Measurements from ENCODE around the gene RNF126.

The RNF126 gene

DNA sequence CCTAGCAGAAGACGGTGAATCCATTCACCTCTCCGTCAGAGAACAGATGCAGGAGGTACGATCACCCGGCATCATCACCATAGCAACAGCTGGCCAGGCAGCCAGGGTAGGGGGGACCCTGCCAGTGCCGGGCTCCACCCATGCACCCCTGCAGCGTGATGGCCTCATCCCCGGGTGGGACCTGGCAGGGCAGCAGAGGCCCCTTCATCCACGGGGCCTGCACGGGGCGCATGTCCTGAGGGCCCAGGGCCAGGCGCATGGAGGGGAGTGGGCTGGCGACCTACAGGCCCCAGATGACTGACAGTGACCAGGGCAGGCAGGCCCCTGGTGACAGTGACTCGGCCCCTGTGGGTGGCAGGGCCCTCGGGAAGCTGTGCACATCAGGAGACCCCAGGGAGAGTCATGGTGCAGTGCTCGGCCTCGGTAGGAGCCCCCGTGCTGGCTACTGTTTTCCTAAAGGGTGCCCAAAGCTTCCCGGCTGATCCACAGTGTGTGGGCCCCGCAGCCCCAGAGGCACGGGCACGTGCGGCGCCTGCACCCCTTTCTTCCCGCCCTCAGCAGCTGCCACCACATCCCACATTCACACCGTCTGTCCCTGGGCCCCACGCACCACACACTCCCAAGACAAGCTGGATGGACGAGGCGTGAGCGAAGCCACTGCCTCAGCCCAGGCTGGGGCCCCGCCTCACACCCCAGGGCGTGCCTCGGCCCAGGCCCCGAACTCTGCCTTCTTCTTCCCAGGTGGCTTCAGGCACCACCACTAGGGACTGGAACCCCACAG is 4.8 kb downstream of the RNF126 start:
- Histone ChIP-seq H3K4me1 (ENCODE audit: insufficient read depth, low read length) (peaks cover 25% of the 10 kb centered on the region), H3K9ac (ENCODE audit: low read length) (no peak overlapping the region), H3K27ac (ENCODE audit: low read depth, low read length) (no peak overlapping the region), H3K9me3 (ENCODE audit: low read length) (no peaks in the 10 kb centered on the region), H3K36me3 (ENCODE audit: insufficient read depth, low read length) (peaks cover 7% of the 10 kb centered on the region), H3K4me3 (ENCODE audit: low read depth in 1 of 2, low read length in 2 of 2) (no peak overlapping the region), H3K27me3 (ENCODE audit: control insufficient read depth in 1 of 2, insufficient read depth in 2 of 2, low read length in 2 of 2) (no peaks in the 10 kb centered on the region)

DNA sequence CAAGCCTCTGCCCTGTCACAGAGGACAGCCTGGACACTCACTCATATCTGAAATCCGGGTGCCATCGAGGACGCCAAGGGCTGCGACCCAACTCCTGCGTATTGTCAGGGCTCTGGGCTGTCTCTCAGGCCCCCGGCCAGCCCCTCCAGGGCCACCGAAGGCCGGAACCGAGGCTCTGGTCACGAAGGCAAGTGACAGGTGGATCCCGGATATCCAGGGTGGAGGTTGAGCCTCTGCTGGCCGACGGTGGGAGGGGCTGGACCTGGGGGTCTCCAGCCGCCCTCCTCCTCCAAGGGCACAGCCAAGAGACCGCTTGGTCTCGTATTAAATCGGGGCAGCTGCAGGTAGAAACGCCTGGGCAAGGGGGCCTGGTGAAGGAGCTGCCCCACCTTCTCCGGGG is 5.4 kb downstream of the RNF126 start:
- Histone ChIP-seq H3K27ac (ENCODE audit: low read depth, low read length) (no peak overlapping the region), H3K9me3 (ENCODE audit: low read length) (no peaks in the 10 kb centered on the region), H3K36me3 (ENCODE audit: insufficient read depth, low read length) (peaks cover 12% of the 10 kb centered on the region), H3K27me3 (ENCODE audit: control insufficient read depth in 1 of 2, insufficient read depth in 2 of 2, low read length in 2 of 2) (no peaks in the 10 kb centered on the region), H3K4me3 (ENCODE audit: low read depth in 1 of 2, low read length in 2 of 2) (no peak overlapping the region), H3K9ac (ENCODE audit: low read length) (no peak overlapping the region), H3K4me1 (ENCODE audit: insufficient read depth, low read length) (peaks cover 25% of the 10 kb centered on the region)

DNA sequence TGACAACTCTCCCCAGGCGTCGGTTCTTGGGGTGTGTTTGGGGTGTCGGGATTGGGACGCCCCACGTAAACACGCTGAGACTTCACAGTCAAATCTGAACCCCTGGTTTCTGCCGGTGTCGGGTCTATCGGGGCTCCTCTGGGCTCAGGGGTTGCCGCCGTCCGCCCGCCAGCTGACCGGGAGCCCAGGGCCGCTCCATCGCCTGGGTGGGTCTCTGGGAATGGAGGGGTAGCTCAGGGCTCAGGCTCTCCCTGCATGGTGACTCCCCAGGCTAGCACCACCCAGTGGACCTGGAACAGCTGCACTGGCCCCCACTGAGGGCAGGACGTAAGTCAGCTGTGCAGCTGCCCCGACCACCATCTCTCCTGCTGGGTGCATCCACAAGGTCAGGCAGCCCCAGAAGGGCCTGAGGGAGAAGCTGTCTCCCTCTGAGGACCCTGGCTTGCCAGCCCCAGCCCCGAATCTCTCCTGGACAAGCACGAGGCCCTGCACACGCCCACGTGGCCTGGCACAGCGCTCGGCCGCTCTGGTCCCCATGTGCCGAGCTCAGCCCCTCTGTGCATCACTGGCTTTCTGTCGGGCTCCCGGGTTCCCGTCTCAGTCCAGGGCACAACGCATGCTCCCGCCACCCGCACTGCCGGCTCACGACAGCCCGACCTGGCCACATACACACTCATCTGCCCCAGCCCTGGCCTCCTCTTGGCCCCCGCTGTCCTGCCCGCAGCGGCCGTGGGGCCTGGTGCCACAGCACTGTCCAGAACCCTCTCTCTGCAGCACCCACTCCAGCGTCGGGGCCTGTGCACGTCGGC is 6.1 kb downstream of the RNF126 start:
- H3K27me3 ChIP-seq (ENCODE audit: control insufficient read depth in 1 of 2, insufficient read depth in 2 of 2, low read length in 2 of 2) = no peaks in the 10 kb centered on the region
- H3K9ac ChIP-seq (ENCODE audit: low read length) = no peak overlapping the region
- peaks cover 17% of the 10 kb centered on the region for H3K36me3 ChIP-seq (ENCODE audit: insufficient read depth, low read length)
- no peaks in the 10 kb centered on the region for H3K9me3 ChIP-seq (ENCODE audit: low read length)
- peaks cover 24% of the 10 kb centered on the region for H3K4me1 ChIP-seq (ENCODE audit: insufficient read depth, low read length)
- H3K4me3 ChIP-seq (ENCODE audit: low read depth in 1 of 2, low read length in 2 of 2) = no peak overlapping the region
- no peak overlapping the region for H3K27ac ChIP-seq (ENCODE audit: low read depth, low read length)

DNA sequence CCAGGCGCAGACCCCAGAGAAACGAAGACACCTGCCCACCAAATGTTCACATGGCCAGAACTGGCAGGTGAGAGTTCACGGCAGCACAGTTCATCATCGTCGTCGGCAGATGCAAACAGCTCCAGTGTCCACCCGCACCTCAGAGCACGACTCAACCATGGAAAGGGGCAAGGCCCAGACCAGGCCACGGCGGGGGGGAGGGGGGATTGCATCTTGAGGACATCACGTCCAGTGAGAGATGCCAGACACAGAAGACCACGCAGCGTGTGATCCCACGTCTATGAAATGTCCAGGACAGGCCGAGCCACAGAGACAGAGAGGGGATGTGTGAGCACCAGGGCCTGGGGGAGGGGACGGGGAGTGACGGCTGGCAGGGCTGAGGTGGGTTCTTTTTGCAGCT is 7.3 kb downstream of the RNF126 start:
- Histone ChIP-seq H3K27ac (ENCODE audit: low read depth, low read length) (no peak overlapping the region), H3K4me3 (ENCODE audit: low read depth in 1 of 2, low read length in 2 of 2) (no peak overlapping the region), H3K9ac (ENCODE audit: low read length) (no peak overlapping the region), H3K36me3 (ENCODE audit: insufficient read depth, low read length) (peaks cover 17% of the 10 kb centered on the region), H3K27me3 (ENCODE audit: control insufficient read depth in 1 of 2, insufficient read depth in 2 of 2, low read length in 2 of 2) (no peaks in the 10 kb centered on the region), H3K4me1 (ENCODE audit: insufficient read depth, low read length) (peaks cover 11% of the 10 kb centered on the region), H3K9me3 (ENCODE audit: low read length) (no peaks in the 10 kb centered on the region)

DNA sequence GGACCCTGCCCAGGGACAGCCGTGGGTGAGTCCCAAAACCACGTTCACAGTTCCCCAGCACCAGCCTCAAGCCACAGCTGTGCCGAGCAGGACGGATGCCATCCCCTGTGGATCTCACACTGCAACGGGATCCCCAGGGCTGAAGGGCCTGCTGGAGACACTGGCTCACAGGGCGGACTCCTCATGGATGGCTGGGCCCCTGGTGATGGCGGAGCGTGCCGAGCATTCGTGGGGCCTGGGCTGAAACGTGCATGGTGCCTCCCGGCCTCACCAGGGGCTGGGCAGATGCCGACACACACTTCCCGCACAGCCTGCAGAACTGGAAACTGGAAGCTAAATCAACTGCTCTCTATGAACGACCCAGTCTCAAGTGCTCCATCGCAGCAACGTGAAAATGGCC is 9.6 kb downstream of the RNF126 start:
- Histone ChIP-seq H3K4me3 (ENCODE audit: low read depth in 1 of 2, low read length in 2 of 2) (no peak overlapping the region), H3K4me1 (ENCODE audit: insufficient read depth, low read length) (no peaks in the 10 kb centered on the region), H3K27ac (ENCODE audit: low read depth, low read length) (no peak overlapping the region), H3K36me3 (ENCODE audit: insufficient read depth, low read length) (peaks cover 17% of the 10 kb centered on the region), H3K27me3 (ENCODE audit: control insufficient read depth in 1 of 2, insufficient read depth in 2 of 2, low read length in 2 of 2) (no peaks in the 10 kb centered on the region), H3K9me3 (ENCODE audit: low read length) (no peaks in the 10 kb centered on the region), H3K9ac (ENCODE audit: low read length) (no peak overlapping the region)

DNA sequence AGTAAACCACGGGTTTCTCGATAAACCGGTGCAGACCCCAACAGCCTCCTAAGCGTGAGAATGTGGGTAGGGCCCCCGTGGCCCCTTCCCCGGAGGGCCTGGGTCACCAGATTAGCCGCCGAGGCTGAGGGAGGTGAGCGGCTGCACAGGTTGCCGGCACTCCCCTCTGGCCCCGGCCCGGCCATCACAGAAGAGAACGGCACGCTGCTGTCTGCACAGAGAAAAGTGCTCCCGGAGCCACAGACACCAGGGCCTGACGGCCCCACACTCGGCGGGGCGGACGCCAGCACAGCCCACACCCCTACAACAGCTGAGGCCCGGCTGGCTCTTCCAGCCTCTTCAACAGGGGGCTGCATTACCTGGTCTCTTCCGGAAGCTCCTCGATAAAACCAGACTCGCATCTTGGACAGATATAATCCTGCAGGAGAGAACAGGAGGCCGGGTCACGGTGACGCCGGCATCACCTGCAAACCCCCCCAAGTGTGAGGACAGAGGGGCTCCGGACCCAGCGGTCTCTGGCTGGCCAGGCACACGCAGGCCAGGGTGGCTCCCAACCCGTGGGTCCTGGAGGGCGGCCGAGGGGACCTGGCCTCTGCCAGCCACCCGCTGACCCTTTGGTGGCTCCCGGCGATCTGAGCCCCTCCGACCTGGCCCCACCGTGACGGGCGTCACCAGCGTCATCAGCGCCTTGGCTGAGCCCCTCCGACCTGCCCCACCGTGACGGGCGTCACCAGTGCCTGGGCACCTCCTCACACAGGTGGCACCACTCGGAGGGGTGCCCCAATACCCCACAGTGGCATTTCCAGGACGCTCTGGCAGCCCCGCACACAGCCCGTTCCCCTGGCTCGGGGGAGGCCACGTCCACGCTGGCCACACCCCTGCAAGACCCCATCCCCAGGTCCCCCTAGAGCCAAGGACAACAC is 10.3 kb downstream of the RNF126 start:
- Histone ChIP-seq H3K4me3 (ENCODE audit: low read depth in 1 of 2, low read length in 2 of 2) (no peak overlapping the region), H3K27ac (ENCODE audit: low read depth, low read length) (no peak overlapping the region), H3K9ac (ENCODE audit: low read length) (no peak overlapping the region), H3K9me3 (ENCODE audit: low read length) (no peaks in the 10 kb centered on the region), H3K27me3 (ENCODE audit: control insufficient read depth in 1 of 2, insufficient read depth in 2 of 2, low read length in 2 of 2) (no peaks in the 10 kb centered on the region), H3K36me3 (ENCODE audit: insufficient read depth, low read length) (peaks cover 17% of the 10 kb centered on the region), H3K4me1 (ENCODE audit: insufficient read depth, low read length) (no peaks in the 10 kb centered on the region)

DNA sequence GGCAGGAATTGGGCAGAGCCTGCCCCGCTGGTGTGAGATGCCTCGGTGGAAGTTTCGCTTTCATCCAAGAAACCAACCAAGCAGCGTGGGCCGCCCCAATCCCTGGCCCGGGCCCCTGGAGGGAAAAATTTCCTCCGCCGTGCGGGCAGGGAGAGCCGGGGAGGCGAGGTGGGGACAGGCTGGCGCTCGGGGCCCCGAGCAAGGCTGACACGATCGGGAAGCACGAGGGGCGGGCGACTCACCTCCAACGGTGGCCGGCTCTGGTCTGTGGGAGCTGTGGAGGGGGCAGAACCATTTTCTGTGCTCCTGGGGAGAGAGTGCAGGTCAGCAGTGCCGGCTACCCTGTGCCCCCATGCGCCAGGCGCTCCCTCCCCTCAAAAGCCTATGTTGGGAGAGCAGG is 11.0 kb downstream of the RNF126 start:
- Histone ChIP-seq H3K27me3 (ENCODE audit: control insufficient read depth in 1 of 2, insufficient read depth in 2 of 2, low read length in 2 of 2) (no peaks in the 10 kb centered on the region), H3K27ac (ENCODE audit: low read depth, low read length) (no peak overlapping the region), H3K9me3 (ENCODE audit: low read length) (no peaks in the 10 kb centered on the region), H3K4me3 (ENCODE audit: low read depth in 1 of 2, low read length in 2 of 2) (no peak overlapping the region), H3K9ac (ENCODE audit: low read length) (no peak overlapping the region), H3K36me3 (ENCODE audit: insufficient read depth, low read length) (peaks cover 17% of the 10 kb centered on the region), H3K4me1 (ENCODE audit: insufficient read depth, low read length) (no peaks in the 10 kb centered on the region)

DNA sequence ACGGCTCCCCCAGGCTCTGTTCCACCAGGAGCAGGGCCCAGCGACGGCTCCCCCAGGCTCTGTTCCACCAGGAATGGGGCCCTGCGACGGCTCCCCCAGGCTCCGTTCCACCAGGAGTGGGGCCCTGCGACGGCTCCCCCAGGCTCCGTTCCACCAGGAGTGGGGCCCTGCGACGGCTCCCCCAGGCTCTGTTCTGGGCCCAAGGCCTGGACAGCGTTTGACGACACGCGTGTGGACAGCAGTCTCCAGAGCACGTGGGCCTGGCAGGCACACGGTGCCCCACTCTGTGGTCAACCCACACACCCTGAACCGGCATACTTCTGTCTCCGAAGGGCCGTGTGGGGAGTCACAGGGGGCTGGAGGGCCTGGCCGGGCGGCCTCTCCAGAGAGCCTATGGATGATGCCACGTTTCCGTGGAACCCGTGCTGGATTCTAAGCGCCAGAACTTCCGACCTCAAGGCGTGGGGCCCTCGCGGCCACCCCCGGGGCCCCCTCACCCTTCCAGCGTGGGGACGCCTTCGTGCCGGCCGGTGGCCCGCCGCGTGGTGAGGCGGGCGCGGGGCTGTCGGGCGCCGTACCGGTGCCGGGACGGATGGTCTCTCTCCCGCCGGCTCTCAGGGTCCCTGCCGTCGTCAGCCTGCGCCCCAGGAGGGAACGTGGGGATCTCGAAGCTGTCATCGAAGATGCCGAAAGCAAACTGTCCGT is 11.7 kb downstream of the RNF126 start:
- H3K27me3 ChIP-seq (ENCODE audit: control insufficient read depth in 1 of 2, insufficient read depth in 2 of 2, low read length in 2 of 2) = no peaks in the 10 kb centered on the region
- no peaks in the 10 kb centered on the region for H3K4me1 ChIP-seq (ENCODE audit: insufficient read depth, low read length)
- H3K27ac ChIP-seq (ENCODE audit: low read depth, low read length) = no peak overlapping the region
- no peaks in the 10 kb centered on the region for H3K9me3 ChIP-seq (ENCODE audit: low read length)
- H3K36me3 ChIP-seq (ENCODE audit: insufficient read depth, low read length) = peaks cover 17% of the 10 kb centered on the region
- H3K4me3 ChIP-seq (ENCODE audit: low read depth in 1 of 2, low read length in 2 of 2) = no peak overlapping the region
- H3K9ac ChIP-seq (ENCODE audit: low read length) = no peak overlapping the region

DNA sequence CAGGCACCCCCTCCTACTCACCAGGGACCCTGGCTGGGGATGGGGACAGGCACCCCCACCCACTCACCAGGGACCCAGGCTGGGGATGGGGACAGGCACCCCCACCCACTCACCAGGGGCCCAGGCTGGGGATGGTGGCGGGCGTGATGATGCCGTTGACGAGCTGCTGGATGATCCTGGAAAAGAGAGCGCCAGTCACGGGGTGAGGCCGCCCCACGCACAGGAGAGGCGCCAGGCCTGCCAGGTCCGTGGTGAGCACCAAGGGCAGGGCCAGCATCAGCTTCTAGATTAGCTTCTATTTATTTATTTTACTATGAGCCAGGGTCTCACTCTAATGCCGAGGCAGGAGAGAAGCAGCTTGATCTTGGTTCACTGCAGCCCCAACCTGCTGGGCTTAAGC is 12.9 kb downstream of the RNF126 start:
- Histone ChIP-seq H3K9ac (ENCODE audit: low read length) (no peak overlapping the region), H3K27me3 (ENCODE audit: control insufficient read depth in 1 of 2, insufficient read depth in 2 of 2, low read length in 2 of 2) (no peaks in the 10 kb centered on the region), H3K4me1 (ENCODE audit: insufficient read depth, low read length) (no peaks in the 10 kb centered on the region), H3K27ac (ENCODE audit: low read depth, low read length) (no peak overlapping the region), H3K9me3 (ENCODE audit: low read length) (no peaks in the 10 kb centered on the region), H3K36me3 (ENCODE audit: insufficient read depth, low read length) (peaks cover 17% of the 10 kb centered on the region), H3K4me3 (ENCODE audit: low read depth in 1 of 2, low read length in 2 of 2) (no peak overlapping the region)

DNA sequence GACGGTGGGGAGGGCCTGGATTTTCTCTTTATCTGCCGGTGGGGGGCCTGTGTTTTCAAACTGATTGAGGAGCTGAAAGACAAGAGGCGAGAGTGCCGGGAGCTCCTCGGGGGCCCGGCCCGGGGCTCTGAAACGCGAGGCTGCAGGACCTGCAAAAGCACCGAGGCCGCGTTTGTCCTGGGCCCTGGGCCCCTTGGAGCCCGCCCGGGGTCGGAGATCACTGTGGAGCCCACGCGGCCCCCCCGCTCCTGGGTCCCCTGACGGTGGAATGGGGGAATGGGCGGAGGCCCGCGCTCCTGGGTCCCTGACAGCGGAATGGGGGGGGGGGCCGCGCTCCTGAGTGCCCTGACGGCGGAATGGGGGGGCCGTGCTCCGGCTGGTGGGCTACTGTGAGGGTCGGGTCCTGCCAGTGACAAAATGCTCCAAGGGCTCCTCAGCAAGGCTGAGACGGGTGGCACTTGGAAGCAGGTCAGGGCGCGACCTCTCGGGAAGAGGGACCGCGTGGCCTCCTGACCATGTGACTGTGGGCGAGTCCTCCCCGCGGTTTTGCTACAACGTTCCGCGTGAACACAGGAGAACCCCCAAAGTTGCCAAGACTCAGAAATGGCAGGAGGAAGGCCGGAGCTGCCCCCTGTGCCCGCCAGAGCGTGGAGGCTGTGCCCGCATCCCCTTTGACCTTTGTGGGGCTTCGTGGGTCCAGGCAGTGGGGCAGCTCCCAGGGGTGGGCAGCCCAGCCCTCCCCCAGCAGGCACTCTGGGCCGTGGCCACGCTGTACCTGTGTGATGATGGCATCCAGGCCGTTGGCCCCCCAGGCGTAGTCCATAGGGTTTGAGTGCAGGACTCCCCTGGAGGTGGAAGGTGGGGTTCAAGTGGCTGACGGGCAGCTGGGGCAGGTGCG is 13.9 kb downstream of the RNF126 start:
- peaks cover 17% of the 10 kb centered on the region for H3K36me3 ChIP-seq (ENCODE audit: insufficient read depth, low read length)
- no peaks in the 10 kb centered on the region for H3K9me3 ChIP-seq (ENCODE audit: low read length)
- H3K9ac ChIP-seq (ENCODE audit: low read length) = no peak overlapping the region
- no peaks in the 10 kb centered on the region for H3K4me1 ChIP-seq (ENCODE audit: insufficient read depth, low read length)
- no peak overlapping the region for H3K4me3 ChIP-seq (ENCODE audit: low read depth in 1 of 2, low read length in 2 of 2)
- no peaks in the 10 kb centered on the region for H3K27me3 ChIP-seq (ENCODE audit: control insufficient read depth in 1 of 2, insufficient read depth in 2 of 2, low read length in 2 of 2)
- no peak overlapping the region for H3K27ac ChIP-seq (ENCODE audit: low read depth, low read length)
